Neural cell (in vitro differentiated cells): ENCODE data around the gene AKAP5.

Source experiments
- EP300 ChIP-seq: fragments of 450-650 bp; conservative IDR thresholded peaks from 2 replicates; pipeline ENCODE4 v1.6.1; 2014; ENCODE audit warnings: antibody characterized with exemption, mild to moderate bottlenecking, moderate library complexity; ENCODE audit not compliant: poor library complexity, severe bottlenecking
- EZH2 ChIP-seq: fragments of 200-600, 300-800 bp; shearing (Covaris generic), sonication (generic); IDR thresholded peaks from 2 replicates; pipeline ENCODE4 v1.6.1; 2014; ENCODE audit warnings: antibody characterized with exemption, low read length, borderline replicate concordance, mild to moderate bottlenecking; ENCODE audit not compliant: insufficient read depth, poor library complexity, severe bottlenecking
- MXI1 ChIP-seq: fragments of 450-650 bp; conservative IDR thresholded peaks from 2 replicates; pipeline ENCODE4 v1.6.1; 2014; ENCODE audit warnings: antibody characterized with exemption, mild to moderate bottlenecking; ENCODE audit not compliant: poor library complexity, severe bottlenecking
- POLR2AphosphoS5 ChIP-seq: IDR thresholded peaks from 2 replicates; pipeline ENCODE4 v1.6.1; 2012
- REST ChIP-seq: IDR thresholded peaks from 2 replicates; pipeline ENCODE4 v1.6.1; 2012; ENCODE audit warnings: borderline replicate concordance
- SMC3 ChIP-seq: fragments of 450-650 bp; conservative IDR thresholded peaks from 2 replicates; pipeline ENCODE4 v1.6.1; 2014; ENCODE audit warnings: antibody characterized with exemption, mild to moderate bottlenecking, moderate library complexity; ENCODE audit not compliant: poor library complexity
- TF ChIP-seq, protein P1 (sequence below): fragments of 450-650 bp; IDR thresholded peaks from 2 replicates; pipeline ENCODE4 v1.5.1; 2014; ENCODE audit warnings: antibody characterized with exemption, mild to moderate bottlenecking, moderate library complexity; ENCODE audit not compliant: poor library complexity, severe bottlenecking

DNA sequence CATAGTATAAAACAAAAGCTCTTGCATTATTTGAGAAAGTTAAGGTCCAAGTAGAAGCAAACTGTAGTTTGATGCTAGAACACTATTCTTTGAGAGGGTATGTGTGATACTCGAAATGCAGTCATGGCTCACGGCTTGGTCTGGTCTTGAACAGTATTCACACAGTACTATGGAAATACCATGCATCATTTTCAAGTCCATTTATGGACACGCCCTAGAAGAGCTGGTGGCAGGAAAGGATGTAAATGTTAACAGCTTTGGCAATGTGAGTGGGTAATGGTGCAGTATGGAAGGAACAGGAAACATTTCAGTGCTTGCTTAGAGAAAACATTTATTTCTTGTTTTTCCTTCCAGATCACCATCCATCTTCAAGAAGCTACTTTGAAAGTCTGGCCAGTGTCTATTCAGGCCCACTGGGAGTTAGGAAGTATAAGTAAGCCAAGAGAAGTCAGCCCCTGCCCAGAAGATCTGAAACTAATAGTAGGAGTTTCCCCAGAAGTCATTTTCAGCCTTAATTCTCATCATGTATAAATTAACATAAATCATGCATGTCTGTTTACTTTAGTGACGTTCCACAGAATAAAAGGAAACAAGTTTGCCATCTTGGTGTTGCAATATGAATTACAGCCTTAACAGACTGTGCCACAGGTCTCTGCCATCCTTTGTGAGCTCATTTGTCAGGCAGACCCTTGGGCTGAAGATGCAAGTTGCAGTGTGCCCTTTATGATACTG lies 5.7 kb upstream of the AKAP5 start:
- TF ChIP-seq, protein P1, sequence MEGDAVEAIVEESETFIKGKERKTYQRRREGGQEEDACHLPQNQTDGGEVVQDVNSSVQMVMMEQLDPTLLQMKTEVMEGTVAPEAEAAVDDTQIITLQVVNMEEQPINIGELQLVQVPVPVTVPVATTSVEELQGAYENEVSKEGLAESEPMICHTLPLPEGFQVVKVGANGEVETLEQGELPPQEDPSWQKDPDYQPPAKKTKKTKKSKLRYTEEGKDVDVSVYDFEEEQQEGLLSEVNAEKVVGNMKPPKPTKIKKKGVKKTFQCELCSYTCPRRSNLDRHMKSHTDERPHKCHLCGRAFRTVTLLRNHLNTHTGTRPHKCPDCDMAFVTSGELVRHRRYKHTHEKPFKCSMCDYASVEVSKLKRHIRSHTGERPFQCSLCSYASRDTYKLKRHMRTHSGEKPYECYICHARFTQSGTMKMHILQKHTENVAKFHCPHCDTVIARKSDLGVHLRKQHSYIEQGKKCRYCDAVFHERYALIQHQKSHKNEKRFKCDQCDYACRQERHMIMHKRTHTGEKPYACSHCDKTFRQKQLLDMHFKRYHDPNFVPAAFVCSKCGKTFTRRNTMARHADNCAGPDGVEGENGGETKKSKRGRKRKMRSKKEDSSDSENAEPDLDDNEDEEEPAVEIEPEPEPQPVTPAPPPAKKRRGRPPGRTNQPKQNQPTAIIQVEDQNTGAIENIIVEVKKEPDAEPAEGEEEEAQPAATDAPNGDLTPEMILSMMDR, result no peak
- TF ChIP-seq EZH2 (no peak), MXI1 (no peak), EP300 (no peak), SMC3 (no peak), REST (no peak), POLR2AphosphoS5 (no peak)
